Measurements from ENCODE around the gene SLC5A12.

The SLC5A12 gene

DNA sequence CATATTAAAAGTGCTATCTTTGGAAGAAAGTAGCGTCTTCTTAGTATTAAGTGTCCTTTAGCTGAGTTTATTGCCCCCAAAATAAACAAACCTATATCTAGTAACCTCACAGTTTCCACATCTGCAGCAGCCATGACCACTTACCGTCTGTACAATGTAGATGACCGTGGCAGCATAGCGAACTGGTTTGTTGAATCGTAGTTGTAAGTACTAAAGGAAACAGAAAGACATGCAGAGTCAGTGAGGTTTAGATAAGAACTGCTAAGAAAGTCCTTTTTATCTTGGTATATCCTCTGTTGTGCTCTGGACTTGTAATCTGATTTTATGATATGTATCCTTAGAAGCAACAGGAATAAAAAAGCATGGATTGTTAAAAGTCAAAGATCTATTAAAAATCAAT is 9.4 kb downstream of the SLC5A12 start:
- Histone ChIP-seq H3K9me3 (ENCODE audit: severe bottlenecking) (no peaks in the 10 kb centered on the region), H3K27ac (no peak overlapping the region), H3K36me3 (no peaks in the 10 kb centered on the region), H3K4me3 (ENCODE audit: low read depth, low read length) (no peak overlapping the region), H3K27me3 (ENCODE audit: insufficient read depth, low read depth, severe bottlenecking) (peaks cover 4% of the 10 kb centered on the region)
- no peak for DNase-seq
- TF ChIP-seq, protein P1, sequence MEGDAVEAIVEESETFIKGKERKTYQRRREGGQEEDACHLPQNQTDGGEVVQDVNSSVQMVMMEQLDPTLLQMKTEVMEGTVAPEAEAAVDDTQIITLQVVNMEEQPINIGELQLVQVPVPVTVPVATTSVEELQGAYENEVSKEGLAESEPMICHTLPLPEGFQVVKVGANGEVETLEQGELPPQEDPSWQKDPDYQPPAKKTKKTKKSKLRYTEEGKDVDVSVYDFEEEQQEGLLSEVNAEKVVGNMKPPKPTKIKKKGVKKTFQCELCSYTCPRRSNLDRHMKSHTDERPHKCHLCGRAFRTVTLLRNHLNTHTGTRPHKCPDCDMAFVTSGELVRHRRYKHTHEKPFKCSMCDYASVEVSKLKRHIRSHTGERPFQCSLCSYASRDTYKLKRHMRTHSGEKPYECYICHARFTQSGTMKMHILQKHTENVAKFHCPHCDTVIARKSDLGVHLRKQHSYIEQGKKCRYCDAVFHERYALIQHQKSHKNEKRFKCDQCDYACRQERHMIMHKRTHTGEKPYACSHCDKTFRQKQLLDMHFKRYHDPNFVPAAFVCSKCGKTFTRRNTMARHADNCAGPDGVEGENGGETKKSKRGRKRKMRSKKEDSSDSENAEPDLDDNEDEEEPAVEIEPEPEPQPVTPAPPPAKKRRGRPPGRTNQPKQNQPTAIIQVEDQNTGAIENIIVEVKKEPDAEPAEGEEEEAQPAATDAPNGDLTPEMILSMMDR (IDR thresholded peaks at IDR 0.05; ENCODE audit: low read depth, low read length) = no peak

DNA sequence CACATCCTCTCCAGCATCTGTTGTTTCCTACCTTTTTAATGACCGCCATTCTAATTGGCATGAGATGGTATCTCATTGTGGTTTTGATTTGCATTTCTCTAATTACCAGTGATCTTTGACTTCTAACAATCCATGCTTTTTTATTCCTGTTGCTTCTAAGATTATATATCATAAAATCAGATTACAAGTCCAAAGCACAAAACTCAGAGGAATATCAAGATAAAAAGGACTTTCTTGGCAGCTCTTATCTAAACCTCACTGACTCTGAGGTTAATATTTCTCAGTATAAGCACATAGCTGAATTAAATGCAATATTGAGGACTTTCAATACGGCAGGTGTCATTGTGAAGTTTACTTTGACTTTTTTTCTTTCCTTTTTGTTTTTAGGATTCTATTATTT is 11.4 kb downstream of the SLC5A12 start:
- Histone ChIP-seq H3K36me3 (no peaks in the 10 kb centered on the region), H3K27ac (no peak overlapping the region), H3K4me3 (ENCODE audit: low read depth, low read length) (no peak overlapping the region), H3K27me3 (ENCODE audit: insufficient read depth, low read depth, severe bottlenecking) (peaks cover 4% of the 10 kb centered on the region), H3K9me3 (ENCODE audit: severe bottlenecking) (no peaks in the 10 kb centered on the region)
- TF ChIP-seq, protein P1 (IDR thresholded peaks at IDR 0.05; ENCODE audit: low read depth, low read length) = no peak
- no peak for DNase-seq

DNA sequence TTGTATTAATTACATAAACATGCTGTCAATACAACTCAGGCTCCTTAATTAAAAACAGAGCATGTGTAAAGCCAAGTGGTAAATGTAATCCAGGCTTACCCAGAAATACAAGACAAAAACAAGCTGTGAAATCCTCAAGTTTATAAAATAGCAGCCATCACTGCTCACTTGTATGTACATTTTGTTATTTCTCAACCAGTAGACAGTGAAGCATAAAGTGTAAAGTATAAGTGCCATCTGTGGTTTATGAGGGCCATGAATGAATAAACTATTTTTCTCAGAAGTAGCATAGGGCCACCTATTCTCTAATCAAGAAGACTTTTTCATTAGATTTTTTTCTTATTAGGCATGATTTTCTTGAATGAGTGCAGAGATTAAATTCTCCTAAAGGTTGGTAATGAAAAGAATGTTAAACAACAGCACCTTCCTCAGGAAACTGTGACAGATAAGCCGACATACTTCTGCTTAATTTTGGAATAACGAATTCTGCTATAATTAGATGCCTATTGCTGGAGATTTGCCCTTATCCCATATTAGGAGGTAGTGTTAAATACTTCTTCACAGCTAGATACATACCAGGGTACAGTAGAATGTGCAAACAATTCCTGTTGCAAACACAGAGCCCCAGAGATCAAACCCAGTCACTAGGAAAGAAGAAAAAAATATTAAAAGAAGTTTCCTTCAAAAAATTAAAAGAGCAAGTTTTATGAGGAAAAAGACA is 13.0 kb downstream of the SLC5A12 start:
- Histone ChIP-seq H3K36me3 (no peaks in the 10 kb centered on the region), H3K4me3 (ENCODE audit: low read depth, low read length) (no peak overlapping the region), H3K27me3 (ENCODE audit: insufficient read depth, low read depth, severe bottlenecking) (peaks cover 4% of the 10 kb centered on the region), H3K9me3 (ENCODE audit: severe bottlenecking) (no peaks in the 10 kb centered on the region), H3K27ac (no peak overlapping the region)
- TF ChIP-seq, protein P1 (IDR thresholded peaks at IDR 0.05; ENCODE audit: low read depth, low read length) = no peak
- DNase-seq = no peak

DNA sequence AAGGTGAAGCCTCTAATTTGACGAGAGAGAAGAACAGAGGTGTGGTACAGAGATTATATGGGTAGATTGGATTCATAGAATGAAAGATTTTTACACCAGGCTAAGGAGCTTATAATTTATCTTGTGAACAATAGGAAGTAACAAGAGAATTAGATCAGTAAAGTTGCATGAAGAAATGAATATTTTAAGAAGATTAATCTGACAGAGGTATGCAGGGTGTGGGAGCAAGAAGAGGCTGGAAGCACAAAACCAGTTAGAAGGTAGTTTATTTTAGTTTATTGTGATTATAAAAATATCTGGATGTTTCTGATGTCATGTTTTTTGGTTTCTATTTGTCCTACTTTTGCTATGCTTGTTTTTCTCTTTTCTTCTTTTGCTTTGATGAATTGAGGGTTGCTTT is 15.7 kb downstream of the SLC5A12 start:
- Histone ChIP-seq H3K27me3 (ENCODE audit: insufficient read depth, low read depth, severe bottlenecking) (no peaks in the 10 kb centered on the region), H3K27ac (no peak overlapping the region), H3K9me3 (ENCODE audit: severe bottlenecking) (no peaks in the 10 kb centered on the region), H3K4me3 (ENCODE audit: low read depth, low read length) (no peak overlapping the region), H3K36me3 (no peaks in the 10 kb centered on the region)
- no peak for DNase-seq
- TF ChIP-seq, protein P1 (IDR thresholded peaks at IDR 0.05; ENCODE audit: low read depth, low read length) = no peak

DNA sequence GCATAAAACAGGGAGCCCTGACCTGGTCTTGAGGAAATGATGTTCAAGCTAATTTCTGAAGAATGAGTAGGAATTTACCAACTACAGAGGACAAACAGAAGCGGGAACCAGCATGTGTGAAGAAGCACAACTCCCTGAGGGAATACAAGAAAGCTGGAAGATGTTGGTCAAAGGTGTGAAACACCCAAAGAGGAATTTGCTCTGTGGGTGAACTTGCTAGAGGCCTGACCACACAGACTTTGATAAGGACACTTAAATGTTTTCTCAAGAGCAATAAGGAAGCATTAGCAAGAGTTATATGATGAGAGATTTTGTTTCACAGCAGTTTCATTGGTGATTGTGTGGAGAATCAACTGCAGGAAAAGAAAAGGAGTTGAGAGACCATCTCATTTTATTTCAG is 17.6 kb downstream of the SLC5A12 start:
- H3K27me3 ChIP-seq (ENCODE audit: insufficient read depth, low read depth, severe bottlenecking) = no peaks in the 10 kb centered on the region
- DNase-seq = no peak
- TF ChIP-seq, protein P1 (IDR thresholded peaks at IDR 0.05; ENCODE audit: low read depth, low read length) = no peak
- H3K27ac ChIP-seq = no peak overlapping the region
- no peaks in the 10 kb centered on the region for H3K9me3 ChIP-seq (ENCODE audit: severe bottlenecking)
- H3K4me3 ChIP-seq (ENCODE audit: low read depth, low read length) = no peak overlapping the region
- H3K36me3 ChIP-seq = no peaks in the 10 kb centered on the region
